ENCODE data around the gene ZRANB3.
"Not testable (repeated sequence)": the region's sequence is repeated elsewhere in the genome, so short reads cannot be mapped to it uniquely, and the experiment has no call there.

The ZRANB3 gene

GRCh38 chr2:135530313-135531230 is at the start of gene ZRANB3:
Gene ZRANB3 (minus strand): TSS chr2:135531218.
- peak; percentile 96 for DNase-seq

- DNase-seq, result no peak
Measured at GRCh38 chr2:135573620-135574019, 42.6 kb upstream of the ZRANB3 start.

GRCh38 chr2:135570884-135571283 is 39.9 kb upstream of the ZRANB3 start:
- no peak for DNase-seq

DNA sequence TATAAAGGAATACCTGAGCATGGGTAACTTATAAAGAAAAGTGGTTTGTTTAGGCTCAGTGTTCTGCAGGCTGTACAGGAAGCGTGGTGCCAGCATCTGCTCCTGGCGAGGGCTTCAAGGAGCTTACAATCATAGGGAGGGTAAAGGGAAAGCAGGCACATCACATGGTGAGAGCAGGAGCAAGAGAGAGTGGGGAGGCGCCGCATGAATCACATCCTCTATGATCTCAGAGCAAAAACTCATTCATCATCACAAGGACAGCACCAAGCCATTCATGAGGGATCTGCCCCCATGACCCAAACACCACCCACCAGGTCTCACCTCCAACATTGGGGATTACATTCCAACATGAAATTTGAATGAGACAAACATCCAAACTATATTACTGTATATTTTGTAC is 32.8 kb upstream of the ZRANB3 start:
- no peak for DNase-seq

DNA sequence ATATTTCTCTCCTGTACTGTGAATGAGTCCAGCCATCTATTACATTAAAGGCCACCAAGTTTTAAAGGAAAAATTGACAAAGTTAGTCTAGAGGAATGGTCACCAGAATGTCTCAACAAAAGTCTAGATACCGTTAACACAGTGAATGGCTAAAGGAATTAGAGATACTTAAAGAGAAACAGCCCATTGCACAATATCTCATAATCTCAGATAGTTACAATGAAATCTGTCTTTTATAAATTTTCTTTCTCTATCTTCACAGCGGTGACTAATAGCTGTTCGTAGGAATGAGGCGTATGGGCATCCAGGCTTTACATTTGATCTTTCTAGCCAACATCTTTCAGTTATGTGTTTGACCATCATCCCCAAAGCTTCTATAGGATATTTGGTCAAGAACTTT is 30.9 kb upstream of the ZRANB3 start:
- no peak for DNase-seq

DNA sequence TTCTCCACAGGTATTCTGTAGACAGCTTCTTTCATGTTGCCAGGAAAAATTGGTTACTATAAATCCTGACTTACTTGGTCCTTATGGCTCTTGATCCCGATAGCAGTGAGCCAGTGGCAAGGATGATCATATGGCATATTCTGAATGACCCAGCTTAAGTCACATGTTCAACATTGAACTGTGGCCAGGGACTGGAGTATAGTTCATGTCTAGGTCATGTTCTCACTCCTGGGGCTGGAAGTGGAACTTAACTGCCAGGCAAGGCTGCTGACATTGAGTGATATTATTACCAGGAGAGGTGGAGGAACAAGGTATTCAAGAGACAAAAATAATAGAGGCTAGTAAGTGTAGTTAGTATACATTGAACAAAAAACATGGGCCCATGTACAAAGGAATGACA is 26.5 kb upstream of the ZRANB3 start:
- DNase-seq, result no peak

GRCh38 chr2:135555311-135555710 is 24.3 kb upstream of the ZRANB3 start:
- DNase-seq, result no peak

DNA sequence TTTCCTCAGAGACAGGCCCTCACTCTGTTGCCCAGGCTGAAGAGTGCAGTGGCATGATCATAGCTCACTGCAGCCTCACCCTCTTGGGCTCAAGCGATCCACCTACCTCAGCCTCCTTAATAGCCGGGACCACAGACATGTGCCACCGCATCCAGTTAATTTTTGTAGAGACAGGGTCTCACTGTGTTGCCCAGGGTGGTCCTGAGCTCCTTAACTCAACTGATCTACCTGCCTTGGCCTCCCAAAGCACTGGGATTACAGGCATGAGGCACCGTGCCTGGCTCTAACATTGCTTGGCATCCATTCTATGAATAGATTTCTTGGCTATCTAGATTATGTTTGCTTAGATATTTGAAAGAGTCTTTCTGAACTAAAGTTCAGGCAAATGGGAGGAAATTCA is 21.9 kb upstream of the ZRANB3 start:
- no peak for DNase-seq

GRCh38 chr2:135551356-135551755 is 20.3 kb upstream of the ZRANB3 start:
- no peak for DNase-seq

DNA sequence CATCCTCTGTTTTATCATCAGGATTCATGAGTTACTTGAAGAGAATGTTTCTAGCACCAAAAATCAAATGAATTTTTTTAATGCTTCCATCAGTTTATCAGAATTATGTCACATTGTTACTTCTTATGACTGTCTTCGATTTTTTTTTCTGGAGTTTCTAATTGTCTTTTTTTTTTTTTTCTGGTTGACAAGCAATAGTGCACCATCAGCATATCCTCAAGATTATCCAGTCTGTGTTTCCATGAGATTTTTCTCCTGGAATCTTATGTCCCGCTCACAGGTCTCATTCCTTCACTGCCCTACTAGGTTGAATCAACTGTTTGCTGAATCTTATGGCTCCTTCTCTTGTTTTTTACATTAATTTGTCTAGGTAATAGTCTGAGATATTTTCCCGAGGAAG is 16.3 kb upstream of the ZRANB3 start:
- DNase-seq, result no peak

- DNase-seq, result no peak
Measured at GRCh38 chr2:135546436-135546835, 15.4 kb upstream of the ZRANB3 start.

GRCh38 chr2:135533545-135533944 is 2.5 kb upstream of the ZRANB3 start:
- not testable (repeated sequence) for DNase-seq

- DNase-seq, result no peak
Measured at GRCh38 chr2:135532581-135532980, 1.6 kb upstream of the ZRANB3 start.

DNA sequence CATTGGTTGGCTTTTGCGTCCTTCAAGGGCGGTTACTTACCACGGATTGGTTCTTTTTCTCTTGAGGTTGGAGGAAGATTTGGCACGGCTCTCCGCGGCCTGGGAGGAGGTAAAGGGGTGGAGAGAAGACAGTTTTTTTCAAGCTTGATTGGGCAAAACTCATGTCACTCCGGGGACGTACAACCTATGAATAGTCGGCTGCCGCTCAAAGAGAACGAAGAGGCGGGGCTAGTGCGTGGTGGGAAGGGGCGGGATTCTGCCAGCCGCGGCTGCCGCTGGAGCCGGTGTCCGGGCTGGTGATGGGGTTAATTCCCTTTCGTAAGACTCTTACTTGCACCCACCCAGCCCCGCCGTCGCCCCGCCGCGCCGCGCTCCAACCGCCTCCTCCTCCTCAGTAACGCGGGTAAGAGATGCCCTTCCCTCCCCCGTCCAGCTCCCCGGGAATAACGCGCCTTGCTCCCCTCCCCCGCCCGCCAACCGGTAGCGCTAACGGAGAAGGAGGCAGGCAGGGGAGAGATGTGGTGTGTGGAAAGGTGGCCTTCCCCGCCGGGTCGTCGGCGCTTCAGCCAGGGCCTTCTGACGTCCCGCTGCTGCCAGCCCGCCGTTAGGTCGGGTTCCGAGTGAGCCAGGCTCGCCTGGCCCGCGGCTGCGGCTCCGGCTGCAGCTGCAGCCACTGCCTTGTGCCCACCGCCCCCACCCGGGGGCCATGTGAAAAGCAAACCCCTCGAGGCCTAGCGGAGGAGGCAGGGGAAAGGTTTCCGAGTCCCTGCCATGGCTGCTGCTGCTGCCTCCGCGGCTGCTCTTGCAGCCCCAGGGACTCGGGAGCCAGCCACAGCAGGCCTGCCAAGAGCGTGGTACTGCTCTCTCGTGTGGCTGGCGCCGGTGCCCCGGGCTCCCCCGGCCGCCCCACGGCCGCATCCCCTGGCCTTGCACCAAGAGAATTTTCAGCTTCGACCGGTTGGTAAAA is 496 bp upstream of the ZRANB3 start, which contains the start of gene R3HDM1:
TSS of gene R3HDM1 (plus strand) at position 254 of the 967 bp plus-strand sequence. CDS start 73,362 bp downstream, outside the sequence.
- peak; percentile 99 for DNase-seq

- DNase-seq, result no peak
Measured at GRCh38 chr2:135528006-135528405, 3.0 kb downstream of the ZRANB3 start.

DNA sequence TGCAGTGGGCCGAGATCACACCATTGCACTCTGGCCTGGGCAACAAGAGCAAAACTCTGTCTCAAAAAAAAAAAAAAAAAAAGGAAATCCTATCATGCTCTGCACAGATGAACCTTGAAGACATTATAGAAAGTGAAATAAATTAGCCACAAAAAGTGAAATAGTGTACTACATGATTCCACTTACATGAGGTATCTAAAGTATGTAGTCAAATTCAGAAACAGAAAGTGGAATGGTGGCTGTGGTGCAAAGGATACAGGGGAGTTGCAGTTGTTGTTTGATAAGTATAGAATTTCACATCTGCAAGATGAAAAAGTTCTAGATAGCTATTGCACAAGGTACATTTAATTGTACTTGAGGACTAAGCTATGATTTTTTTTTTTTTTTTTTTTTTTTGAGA is 5.2 kb downstream of the ZRANB3 start:
- DNase-seq, result no peak

- DNase-seq, result no peak
Measured at GRCh38 chr2:135512099-135512498, 18.9 kb downstream of the ZRANB3 start.

GRCh38 chr2:135510577-135510976 is 20.4 kb downstream of the ZRANB3 start:
- DNase-seq, result no peak

DNA sequence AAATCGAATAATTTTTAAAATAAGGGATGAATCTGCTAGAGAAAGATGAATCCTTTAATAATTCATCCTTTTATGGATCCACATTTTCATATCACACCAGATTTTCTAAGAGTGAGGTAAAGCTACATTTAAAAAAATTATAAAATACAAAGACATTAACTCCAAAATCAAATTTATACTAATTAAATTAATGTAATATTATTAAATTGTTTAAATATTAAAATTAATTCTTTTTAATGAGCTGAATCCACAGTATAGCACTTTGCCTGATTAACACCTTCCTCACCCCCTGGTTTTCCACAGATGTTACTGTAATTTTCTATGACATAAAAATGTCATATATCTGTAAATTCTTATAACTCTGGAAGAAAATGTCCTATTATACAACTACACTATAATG is 26.2 kb downstream of the ZRANB3 start:
- no peak for DNase-seq

GRCh38 chr2:135498588-135498987 is 32.4 kb downstream of the ZRANB3 start:
- DNase-seq, result not testable (repeated sequence)

- DNase-seq, result no peak
Measured at GRCh38 chr2:135494917-135495316, 36.1 kb downstream of the ZRANB3 start.

GRCh38 chr2:135494503-135494902 is 36.5 kb downstream of the ZRANB3 start:
- DNase-seq, result no peak

- no peak for DNase-seq
Measured at GRCh38 chr2:135490376-135490775, 40.6 kb downstream of the ZRANB3 start.

Data from CD4-positive, alpha-beta T cell treated with Interleukin-12 subunit alpha and Interleukin-12 subunit beta, for 1 hour (primary cell).